ENCODE measurements around the gene PRKAR2B. TPM values are rescaled to one million over a fixed set of nuclear protein-coding genes. Genes with fewer than 3 reads are reported as not detected.

The PRKAR2B gene
- 10 to 100 TPM in 1 of 2 donors, 1 to 10 TPM in 1; 3.5 to 81.0 TPM for total RNA-seq
- total RNA-seq: 1.0 to 1.4 reads per million in 2 donors

- peak within 1 kb of the TSS; percentile 34 for H3K27ac Mint-ChIP-seq
- H3K4me3 Mint-ChIP-seq: peak within 1 kb of the TSS; percentile 97
- peaks cover 40% of the 10 kb centered on the region for H3K27me3 Mint-ChIP-seq
- peaks cover 8% of the 10 kb centered on the region for H3K4me1 Mint-ChIP-seq
- peaks cover 8% of the 10 kb centered on the region for H3K36me3 Mint-ChIP-seq (ENCODE audit: low read depth)
- DNase-seq: peak; percentile 69 to 73 (median 70)
- ATAC-seq: peak; percentile 94
- peaks cover 2% of the 10 kb centered on the region for H3K9me3 ChIP-seq (ENCODE audit: control insufficient read depth, low read length, poor library complexity, severe bottlenecking)
These were observed at the start of gene PRKAR2B for GRCh38 chr7:107044347-107045194. Gene PRKAR2B, plus strand, starts transcription at chr7:107044705. Its CDS starts 203 bp downstream, at chr7:107044908.

GRCh38 chr7:106994833-106995232 is 49.7 kb upstream of the PRKAR2B start:
- no peaks in the 10 kb centered on the region for H3K4me1 Mint-ChIP-seq
- no peak for ATAC-seq

GRCh38 chr7:106997487-106998271 is 46.8 kb upstream of the PRKAR2B start:
- H3K4me3 Mint-ChIP-seq: no peak overlapping the region
- H3K4me1 Mint-ChIP-seq: no peaks in the 10 kb centered on the region
- peaks cover 51% of the 10 kb centered on the region for H3K27me3 Mint-ChIP-seq
- H3K36me3 Mint-ChIP-seq (ENCODE audit: low read depth): no peaks in the 10 kb centered on the region
- DNase-seq: no peak
- H3K9me3 ChIP-seq (ENCODE audit: control insufficient read depth, low read length, poor library complexity, severe bottlenecking): no peaks in the 10 kb centered on the region
- H3K27ac Mint-ChIP-seq: no peak overlapping the region
- ATAC-seq: no peak

More at GRCh38 chr7:106994833-106995232, 49.7 kb upstream of the PRKAR2B start:
- no peaks in the 10 kb centered on the region for H3K9me3 ChIP-seq (ENCODE audit: control insufficient read depth, low read length, poor library complexity, severe bottlenecking)
- H3K36me3 Mint-ChIP-seq (ENCODE audit: low read depth): no peaks in the 10 kb centered on the region
- no peak for DNase-seq
- peaks cover 40% of the 10 kb centered on the region for H3K27me3 Mint-ChIP-seq
- no peak overlapping the region for H3K27ac Mint-ChIP-seq
- no peak overlapping the region for H3K4me3 Mint-ChIP-seq

GRCh38 chr7:106999023-106999422 is 45.5 kb upstream of the PRKAR2B start:
- H3K4me1 Mint-ChIP-seq: no peaks in the 10 kb centered on the region
- ATAC-seq (no peak), DNase-seq (no peak)
- H3K27me3 Mint-ChIP-seq: peaks cover 49% of the 10 kb centered on the region
- H3K36me3 Mint-ChIP-seq (ENCODE audit: low read depth): no peaks in the 10 kb centered on the region
- no peaks in the 10 kb centered on the region for H3K9me3 ChIP-seq (ENCODE audit: control insufficient read depth, low read length, poor library complexity, severe bottlenecking)
- H3K27ac Mint-ChIP-seq: no peak overlapping the region
- H3K4me3 Mint-ChIP-seq: no peak overlapping the region

- no peaks in the 10 kb centered on the region for H3K4me1 Mint-ChIP-seq
- no peaks in the 10 kb centered on the region for H3K36me3 Mint-ChIP-seq (ENCODE audit: low read depth)
- no peak overlapping the region for H3K27ac Mint-ChIP-seq
- H3K9me3 ChIP-seq (ENCODE audit: control insufficient read depth, low read length, poor library complexity, severe bottlenecking): no peaks in the 10 kb centered on the region
- no peak for DNase-seq
- H3K4me3 Mint-ChIP-seq: no peak overlapping the region
- no peak for ATAC-seq
- H3K27me3 Mint-ChIP-seq: peaks cover 31% of the 10 kb centered on the region
These were observed 43.0 kb upstream of the PRKAR2B start for GRCh38 chr7:107001490-107001889.

GRCh38 chr7:107002126-107002525 is 42.4 kb upstream of the PRKAR2B start:
- DNase-seq (no peak), ATAC-seq (no peak)
- Mint-ChIP-seq H3K4me1 (no peaks in the 10 kb centered on the region), H3K36me3 (ENCODE audit: low read depth) (no peaks in the 10 kb centered on the region), H3K27me3 (peaks cover 30% of the 10 kb centered on the region), H3K27ac (no peak overlapping the region), H3K4me3 (no peak overlapping the region)
- no peaks in the 10 kb centered on the region for H3K9me3 ChIP-seq (ENCODE audit: control insufficient read depth, low read length, poor library complexity, severe bottlenecking)

- no peak overlapping the region for H3K4me3 Mint-ChIP-seq
These were observed 41.9 kb upstream of the PRKAR2B start for GRCh38 chr7:107002529-107002998.

GRCh38 chr7:107007007-107007891 is 37.3 kb upstream of the PRKAR2B start:
- Mint-ChIP-seq H3K27ac (no peak overlapping the region), H3K36me3 (ENCODE audit: low read depth) (no peaks in the 10 kb centered on the region), H3K4me3 (no peak overlapping the region), H3K4me1 (no peaks in the 10 kb centered on the region), H3K27me3 (peaks cover 10% of the 10 kb centered on the region)
- DNase-seq (no peak), ATAC-seq (no peak)
- H3K9me3 ChIP-seq (ENCODE audit: control insufficient read depth, low read length, poor library complexity, severe bottlenecking): no peaks in the 10 kb centered on the region

More at GRCh38 chr7:107002529-107002998, 41.9 kb upstream of the PRKAR2B start:
- Mint-ChIP-seq H3K27me3 (peaks cover 27% of the 10 kb centered on the region), H3K36me3 (ENCODE audit: low read depth) (no peaks in the 10 kb centered on the region), H3K27ac (no peak overlapping the region), H3K4me1 (no peaks in the 10 kb centered on the region)
- DNase-seq: no peak
- no peaks in the 10 kb centered on the region for H3K9me3 ChIP-seq (ENCODE audit: control insufficient read depth, low read length, poor library complexity, severe bottlenecking)
- no peak for ATAC-seq

GRCh38 chr7:107007892-107008287 is 36.6 kb upstream of the PRKAR2B start:
- Mint-ChIP-seq H3K36me3 (ENCODE audit: low read depth) (no peaks in the 10 kb centered on the region), H3K27me3 (peaks cover 7% of the 10 kb centered on the region), H3K4me1 (no peaks in the 10 kb centered on the region), H3K4me3 (no peak overlapping the region), H3K27ac (no peak overlapping the region)
- no peak for ATAC-seq
- no peaks in the 10 kb centered on the region for H3K9me3 ChIP-seq (ENCODE audit: control insufficient read depth, low read length, poor library complexity, severe bottlenecking)
- DNase-seq: no peak

- no peak overlapping the region for H3K27ac Mint-ChIP-seq
- DNase-seq (no peak), ATAC-seq (no peak)
- peaks cover 14% of the 10 kb centered on the region for H3K27me3 Mint-ChIP-seq
- no peak overlapping the region for H3K4me3 Mint-ChIP-seq
- H3K36me3 Mint-ChIP-seq (ENCODE audit: low read depth): no peaks in the 10 kb centered on the region
- H3K4me1 Mint-ChIP-seq: no peaks in the 10 kb centered on the region
- H3K9me3 ChIP-seq (ENCODE audit: control insufficient read depth, low read length, poor library complexity, severe bottlenecking): no peaks in the 10 kb centered on the region
These were observed 34.7 kb upstream of the PRKAR2B start for GRCh38 chr7:107009846-107010203.

GRCh38 chr7:107012691-107013090 is 31.8 kb upstream of the PRKAR2B start:
- Mint-ChIP-seq H3K27ac (no peak overlapping the region), H3K36me3 (ENCODE audit: low read depth) (no peaks in the 10 kb centered on the region), H3K27me3 (peaks cover 15% of the 10 kb centered on the region), H3K4me3 (no peak overlapping the region), H3K4me1 (no peaks in the 10 kb centered on the region)
- no peaks in the 10 kb centered on the region for H3K9me3 ChIP-seq (ENCODE audit: control insufficient read depth, low read length, poor library complexity, severe bottlenecking)
- ATAC-seq (no peak), DNase-seq (no peak)

GRCh38 chr7:107014387-107015023 is 30.0 kb upstream of the PRKAR2B start:
- Mint-ChIP-seq H3K4me1 (no peaks in the 10 kb centered on the region), H3K27me3 (peaks cover 15% of the 10 kb centered on the region), H3K36me3 (ENCODE audit: low read depth) (no peaks in the 10 kb centered on the region), H3K4me3 (no peak overlapping the region), H3K27ac (no peak overlapping the region)
- no peak for DNase-seq
- H3K9me3 ChIP-seq (ENCODE audit: control insufficient read depth, low read length, poor library complexity, severe bottlenecking): no peaks in the 10 kb centered on the region
- no peak for ATAC-seq
